Keratinocyte (primary cell): ENCODE measurements around the gene VILL.

Source experiments
- EZH2 ChIP-seq: IDR thresholded peaks from one replicate; pipeline ENCODE4 v1.6.1; 2012; ENCODE audit warnings: inconsistent platforms, mild to moderate bottlenecking, low read length, moderate library complexity
- TF ChIP-seq, protein P1 (sequence below), 3 experiments: IDR thresholded peaks in 1 of 3; conservative IDR thresholded peaks in 1 of 3; optimal IDR thresholded peaks in 1 of 3; 2 replicates in 2 of 3; 3 replicates in 1 of 3; pipeline versions ENCODE3 to v1.5.1; 2011; ENCODE audit warnings: low read length in 3 of 3, mild to moderate bottlenecking in 3 of 3, moderate library complexity in 2 of 3, control low read depth in 1 of 3, inconsistent platforms in 1 of 3; ENCODE audit not compliant: insufficient read depth in 2 of 3; ENCODE audit errors: extremely low read depth in 1 of 3

DNA sequence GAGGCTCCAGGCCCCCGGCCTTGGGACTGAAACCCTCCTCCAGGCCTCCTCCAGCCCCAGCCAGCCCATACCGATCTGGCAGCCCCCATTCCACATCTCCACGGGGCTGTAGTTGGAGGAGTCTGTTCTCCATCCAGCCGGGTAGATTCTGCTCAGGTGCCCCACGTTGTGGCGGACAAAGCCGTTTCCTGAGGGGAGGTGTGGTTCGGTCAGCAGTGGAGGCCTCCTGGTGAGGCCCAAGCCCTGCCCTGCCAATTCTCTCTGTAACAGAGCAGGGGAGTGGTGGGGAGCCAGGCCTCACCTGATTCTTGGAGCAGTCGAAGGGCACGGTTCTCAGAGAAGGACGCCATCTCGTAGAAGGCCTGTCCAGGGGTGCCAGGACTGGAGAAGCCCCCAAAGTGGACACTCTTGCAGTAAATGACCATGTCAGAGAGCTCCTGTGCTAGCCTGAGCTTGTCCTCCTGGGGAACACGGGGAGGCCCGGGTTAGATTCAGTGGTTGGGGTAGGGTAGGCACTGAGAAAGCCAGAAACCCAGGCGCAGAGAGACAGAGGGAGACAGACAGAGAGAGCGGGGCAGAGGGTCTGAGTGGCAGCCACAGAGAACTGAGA lies 18.5 kb downstream of the VILL start:
- TF ChIP-seq, protein P1, sequence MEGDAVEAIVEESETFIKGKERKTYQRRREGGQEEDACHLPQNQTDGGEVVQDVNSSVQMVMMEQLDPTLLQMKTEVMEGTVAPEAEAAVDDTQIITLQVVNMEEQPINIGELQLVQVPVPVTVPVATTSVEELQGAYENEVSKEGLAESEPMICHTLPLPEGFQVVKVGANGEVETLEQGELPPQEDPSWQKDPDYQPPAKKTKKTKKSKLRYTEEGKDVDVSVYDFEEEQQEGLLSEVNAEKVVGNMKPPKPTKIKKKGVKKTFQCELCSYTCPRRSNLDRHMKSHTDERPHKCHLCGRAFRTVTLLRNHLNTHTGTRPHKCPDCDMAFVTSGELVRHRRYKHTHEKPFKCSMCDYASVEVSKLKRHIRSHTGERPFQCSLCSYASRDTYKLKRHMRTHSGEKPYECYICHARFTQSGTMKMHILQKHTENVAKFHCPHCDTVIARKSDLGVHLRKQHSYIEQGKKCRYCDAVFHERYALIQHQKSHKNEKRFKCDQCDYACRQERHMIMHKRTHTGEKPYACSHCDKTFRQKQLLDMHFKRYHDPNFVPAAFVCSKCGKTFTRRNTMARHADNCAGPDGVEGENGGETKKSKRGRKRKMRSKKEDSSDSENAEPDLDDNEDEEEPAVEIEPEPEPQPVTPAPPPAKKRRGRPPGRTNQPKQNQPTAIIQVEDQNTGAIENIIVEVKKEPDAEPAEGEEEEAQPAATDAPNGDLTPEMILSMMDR (optimal IDR thresholded peaks at IDR 0.05 in 1 of 3, IDR thresholded peaks at IDR 0.05 in 1 of 3, conservative IDR thresholded peaks at IDR 0.05 in 1 of 3; ENCODE audit: extremely low read depth in 1 of 3, insufficient read depth in 2 of 3, low read length in 3 of 3) = no peak
- TF ChIP-seq EZH2 = no peak
